GM19193 (cell line): ENCODE results near the gene ZEB2.

Experiments
- POLR2A ChIP-seq: IDR thresholded peaks from 4 replicates; pipeline ENCODE4 v1.6.1; 2011; ENCODE audit not compliant: insufficient read depth, insufficient read length; ENCODE audit errors: extremely low read depth

ZEB2 gene

DNA sequence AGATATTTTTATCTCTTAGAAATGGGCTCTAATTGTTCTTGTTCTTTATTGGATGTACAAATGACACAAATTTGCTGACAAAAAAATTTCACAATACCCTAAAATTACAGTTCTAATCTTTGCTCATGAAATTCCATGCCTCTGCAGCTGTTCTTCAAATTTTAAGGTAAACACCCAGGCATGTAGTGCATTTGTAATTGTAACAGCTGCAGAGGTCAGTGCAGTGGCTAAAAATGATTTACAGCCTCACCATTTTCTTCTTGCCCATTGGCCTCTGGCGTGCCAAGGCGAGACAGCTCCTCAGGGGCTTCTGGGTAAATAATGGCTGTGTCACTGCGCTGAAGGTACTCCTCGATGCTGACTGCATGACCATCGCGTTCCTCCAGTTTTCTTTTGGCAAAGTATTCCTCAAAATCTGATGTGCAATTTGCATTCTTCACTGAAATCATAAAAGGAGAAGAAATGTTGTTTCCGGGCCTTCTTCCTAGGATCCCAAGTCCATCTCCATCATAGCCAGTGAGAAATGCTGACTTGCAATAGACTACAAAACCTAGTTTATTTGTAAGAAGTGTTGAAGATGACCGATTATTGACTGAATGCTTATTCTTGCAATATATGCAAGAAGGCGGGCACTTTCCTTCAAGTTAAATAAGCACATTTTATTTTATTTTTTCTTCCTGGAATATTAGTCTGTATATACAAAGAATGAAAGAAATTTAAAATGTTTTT lies 115.2 kb downstream of the ZEB2 start:
- TF ChIP-seq POLR2A = no peak

DNA sequence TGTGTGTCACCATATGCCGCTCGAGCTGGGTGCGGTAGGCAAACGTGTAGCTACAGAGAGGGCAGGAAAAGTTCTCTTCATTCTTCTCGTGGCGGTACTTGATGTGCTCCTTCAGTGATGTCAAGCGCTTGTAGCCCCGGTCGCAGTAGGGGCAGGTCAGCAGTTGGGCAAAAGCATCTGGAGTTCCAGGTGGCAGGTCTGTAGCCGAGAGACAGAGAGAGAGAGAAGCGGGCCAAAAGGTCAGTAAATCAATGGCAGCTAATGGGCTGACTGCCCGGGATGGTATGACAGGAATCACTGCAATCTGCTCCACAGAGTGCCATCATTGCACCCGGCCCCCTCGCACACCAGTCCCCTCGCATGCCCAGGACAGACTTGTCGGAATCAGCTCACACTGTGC lies 116.0 kb downstream of the ZEB2 start:
- TF ChIP-seq POLR2A = no peak

DNA sequence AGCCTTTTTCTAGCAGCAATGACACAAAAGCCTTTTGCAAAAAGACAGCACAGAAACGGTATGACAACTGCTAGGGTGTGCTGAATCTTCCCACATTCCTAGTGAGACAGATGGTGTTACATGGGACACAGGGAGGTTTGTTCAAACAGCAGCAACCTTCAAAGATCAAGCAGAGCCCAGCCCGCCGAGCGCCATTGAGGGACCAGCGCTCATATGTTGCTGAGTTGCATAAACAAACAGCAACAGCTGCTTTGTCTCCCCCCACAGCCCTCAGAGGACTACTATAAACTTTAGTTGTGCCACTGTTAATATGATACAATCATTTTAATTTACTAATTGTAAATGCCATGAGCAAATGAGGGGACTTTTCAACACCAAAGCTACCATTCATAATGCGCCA lies 117.7 kb downstream of the ZEB2 start:
- TF ChIP-seq POLR2A = no peak

GRCh38 chr2:144401036-144401435 lies 118.9 kb downstream of the ZEB2 start:
- no peak for TF ChIP-seq POLR2A

DNA sequence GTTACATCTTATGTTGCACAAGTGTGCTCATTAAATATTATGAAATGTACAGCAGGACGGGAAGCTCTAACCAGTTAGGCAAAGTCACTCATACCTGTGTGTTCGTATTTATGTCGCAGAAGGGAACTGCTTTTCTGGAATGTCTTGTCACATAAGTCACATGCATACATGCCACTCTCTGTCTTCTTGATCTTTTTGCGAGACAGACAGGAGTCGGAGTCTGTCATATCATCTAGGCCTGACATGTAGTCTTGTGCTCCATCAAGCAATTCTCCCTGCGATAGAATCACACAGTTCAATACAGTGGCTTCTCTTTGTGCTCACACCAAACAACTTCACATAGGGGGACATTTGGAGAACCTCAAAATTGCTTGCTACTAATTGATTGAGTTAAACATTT lies 123.6 kb downstream of the ZEB2 start:
- no peak for TF ChIP-seq POLR2A

GRCh38 chr2:144390424-144391020 lies 129.4 kb downstream of the ZEB2 start:
- no peak for TF ChIP-seq POLR2A

- no peak for TF ChIP-seq POLR2A
These were observed 130.0 kb downstream of the ZEB2 start for GRCh38 chr2:144389930-144390311.

- TF ChIP-seq POLR2A = no peak
These were observed 130.6 kb downstream of the ZEB2 start for GRCh38 chr2:144389151-144389929.

DNA sequence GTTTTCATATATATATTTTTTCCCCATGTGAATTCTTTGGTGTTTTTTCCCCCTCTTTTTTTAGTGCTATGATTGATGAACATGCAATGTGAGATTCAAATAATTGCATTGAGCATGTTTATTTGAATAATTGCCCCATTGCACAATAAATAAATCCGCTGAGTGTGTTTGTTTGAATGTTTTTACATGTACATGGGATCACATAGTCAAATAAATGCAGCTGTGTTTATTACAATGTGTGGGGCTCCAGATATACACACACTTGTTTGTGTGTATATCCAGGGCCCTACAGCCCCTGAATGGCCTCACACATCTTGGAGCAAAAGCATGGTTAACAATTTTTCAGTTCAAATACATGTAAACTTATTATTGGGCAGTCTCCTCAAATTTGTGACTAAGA lies 134.5 kb downstream of the ZEB2 start:
- TF ChIP-seq POLR2A = no peak

DNA sequence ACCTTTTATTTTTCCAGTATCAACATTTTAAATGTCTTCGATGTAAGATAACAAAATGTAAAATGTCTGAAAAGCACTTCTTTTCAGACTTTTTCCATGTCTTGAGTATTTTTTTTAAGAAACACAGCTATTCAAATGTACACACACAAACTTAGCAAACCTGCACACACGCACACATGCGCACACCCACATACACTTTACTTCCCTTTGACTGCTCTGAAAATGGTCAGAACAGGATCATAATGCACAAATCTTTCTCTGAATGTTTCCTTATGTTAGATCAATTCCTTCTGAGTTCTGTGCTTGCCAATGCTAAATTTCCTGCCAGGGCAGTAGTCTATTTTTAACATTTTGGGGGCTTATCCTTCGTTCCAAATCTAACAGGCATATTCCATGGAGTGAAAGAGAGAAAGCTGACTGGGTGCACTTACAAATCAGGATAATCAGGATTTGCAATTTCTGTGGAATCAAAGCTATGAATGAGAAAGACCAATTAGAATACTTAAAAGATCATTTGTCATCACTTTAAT lies 136.3 kb downstream of the ZEB2 start:
- TF ChIP-seq POLR2A = no peak

DNA sequence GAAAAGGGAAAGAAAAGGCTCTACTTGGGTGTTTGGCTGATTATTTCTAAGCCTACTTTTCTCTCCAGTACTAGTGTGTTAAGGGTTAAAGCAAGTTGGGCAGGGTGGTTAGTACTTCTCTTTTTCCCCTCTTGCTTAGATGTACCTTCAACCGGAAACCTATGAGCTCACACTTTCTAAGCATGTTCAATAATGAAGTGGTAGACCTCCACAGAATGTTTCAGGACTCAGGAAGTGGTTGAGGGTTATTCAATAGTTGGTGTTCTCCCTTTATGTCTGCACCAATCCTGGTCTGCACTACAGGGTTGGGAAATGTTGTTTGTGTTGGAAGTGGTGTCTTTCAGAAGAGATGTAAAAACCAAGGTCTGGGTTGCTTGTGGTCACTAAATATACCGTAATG lies 137.1 kb downstream of the ZEB2 start:
- TF ChIP-seq POLR2A = no peak

GRCh38 chr2:144381716-144382115 lies 138.2 kb downstream of the ZEB2 start:
- no peak for TF ChIP-seq POLR2A

DNA sequence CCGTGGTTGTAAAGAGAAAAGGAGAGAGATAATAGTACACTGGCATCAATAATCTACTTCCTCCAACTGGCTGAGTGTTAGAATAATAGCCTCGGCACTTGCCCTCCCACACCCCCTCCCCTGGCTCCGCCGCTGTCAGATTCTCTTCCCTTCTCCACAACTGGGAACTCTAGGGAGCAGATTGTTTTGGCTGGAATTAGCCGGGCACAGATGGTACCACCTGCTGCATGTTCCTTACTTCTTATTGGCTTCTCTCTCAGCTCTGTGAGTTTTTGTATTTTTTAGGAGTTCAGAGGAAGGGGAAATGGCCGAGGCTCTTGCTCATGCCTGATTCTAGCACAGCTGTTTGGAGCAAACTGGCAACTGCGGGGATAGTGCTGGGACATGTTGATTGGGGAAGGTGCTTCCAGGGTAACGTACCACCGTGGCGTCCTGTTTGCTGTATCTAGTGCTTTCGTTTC lies 140.0 kb downstream of the ZEB2 start:
- no peak for TF ChIP-seq POLR2A

GRCh38 chr2:144378551-144378950 lies 141.4 kb downstream of the ZEB2 start:
- no peak for TF ChIP-seq POLR2A

DNA sequence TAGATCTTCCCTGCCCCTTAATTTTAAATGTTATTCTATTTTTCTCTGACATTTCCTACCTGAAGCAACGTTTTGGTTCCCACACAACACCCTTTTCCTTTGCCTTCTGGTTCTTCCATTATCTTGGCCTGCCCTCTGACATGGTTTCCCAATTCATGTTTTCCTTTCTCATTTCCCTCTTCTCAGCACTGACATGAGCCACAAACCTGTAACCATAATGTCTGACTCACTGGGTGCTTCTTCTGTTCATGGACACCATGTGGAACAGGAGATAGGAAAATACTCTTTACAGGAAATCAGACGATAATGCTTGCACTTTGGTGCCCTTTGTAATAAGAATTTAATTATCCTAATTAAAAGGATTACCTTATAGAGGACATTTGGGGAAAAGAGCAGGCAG lies 142.0 kb downstream of the ZEB2 start:
- no peak for TF ChIP-seq POLR2A
